ENCODE measurements around the gene ASCC1.
A peak's percentile ranks its signal among the peaks of the same experiment; 100 is the strongest.
"Not testable (repeated sequence)": the region's sequence is repeated elsewhere in the genome, so short reads cannot be mapped to it uniquely, and the experiment has no call there.

ASCC1 gene

DNA sequence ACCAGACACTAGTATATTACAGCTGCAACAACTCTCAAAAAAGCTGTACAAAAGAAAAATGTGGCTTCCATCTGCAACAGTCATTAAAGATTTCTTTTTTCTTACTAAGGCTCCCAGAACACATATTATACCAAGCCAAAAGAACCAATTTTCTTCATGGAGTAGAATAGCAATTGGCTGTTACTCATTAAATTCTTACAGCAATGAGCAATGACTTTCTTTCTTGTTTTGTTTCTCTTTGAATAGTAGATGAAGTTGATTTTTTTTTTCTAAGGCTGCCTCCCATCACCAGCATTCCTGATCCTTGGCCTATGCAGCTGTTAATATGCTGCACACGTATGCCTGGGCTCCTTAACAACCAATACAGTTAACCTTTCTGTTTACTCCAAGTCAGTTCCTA, 91.1 kb downstream of the ASCC1 start:
- no peak for DNase-seq (ENCODE audit: low spot score)

DNA sequence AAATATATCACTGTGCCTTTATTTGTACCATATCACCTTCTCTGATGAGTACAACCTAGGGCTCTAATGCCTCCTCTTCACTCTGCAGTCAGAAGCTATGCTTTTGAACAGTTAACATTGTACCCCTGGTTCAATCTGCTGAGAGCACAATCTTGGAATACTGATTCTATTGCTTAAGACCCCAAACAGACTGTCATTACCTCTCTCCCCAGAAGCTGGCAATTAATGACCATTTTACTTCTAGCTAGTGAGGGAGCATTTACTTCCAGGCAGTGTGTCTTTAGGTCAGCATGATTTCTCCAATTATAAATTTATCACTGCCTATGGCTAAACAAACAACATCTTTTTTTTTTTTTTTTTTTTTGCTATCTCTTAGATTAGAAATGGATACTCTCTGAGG, 91.7 kb downstream of the ASCC1 start:
- DNase-seq (ENCODE audit: low spot score), result no peak

DNA sequence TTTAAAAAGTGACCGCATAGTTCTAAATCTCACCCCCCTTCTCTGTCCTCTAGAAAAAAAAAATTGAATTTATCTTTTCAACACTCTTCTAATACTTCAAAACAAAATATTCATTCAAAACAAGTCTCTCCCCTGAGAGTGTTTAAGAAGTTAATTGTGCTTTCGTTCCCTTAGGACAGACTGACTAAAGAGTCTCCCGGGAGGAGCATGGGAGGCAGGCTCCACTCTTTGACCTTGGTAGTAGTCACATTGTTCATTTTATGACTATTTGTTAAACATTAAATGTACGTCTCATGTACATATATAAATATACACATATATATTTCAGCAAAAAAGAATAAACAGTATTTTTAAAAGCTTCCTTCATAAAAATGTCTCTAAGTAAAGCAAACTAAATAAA, 92.5 kb downstream of the ASCC1 start:
- DNase-seq (ENCODE audit: low spot score), result no peak

DNA sequence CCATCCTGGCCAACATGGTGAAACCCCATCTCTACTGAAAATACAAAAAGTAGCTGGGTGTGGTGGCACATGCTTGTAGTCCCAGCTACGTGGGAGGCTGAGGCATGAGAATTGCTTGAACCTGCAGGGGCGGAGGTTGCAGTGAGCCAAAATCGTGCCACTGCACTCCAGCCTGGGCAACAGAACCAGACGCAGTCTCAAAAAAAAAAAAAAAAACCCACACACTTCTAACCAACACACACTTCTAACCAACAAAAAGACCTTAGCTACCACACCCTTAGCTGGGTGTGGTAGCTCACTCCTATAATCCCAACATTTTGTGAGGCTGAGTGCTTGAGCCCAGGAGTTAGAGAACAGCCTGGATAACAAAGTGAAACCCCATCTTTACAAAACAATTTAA, 93.9 kb downstream of the ASCC1 start:
- no peak for DNase-seq (ENCODE audit: low spot score)

DNA sequence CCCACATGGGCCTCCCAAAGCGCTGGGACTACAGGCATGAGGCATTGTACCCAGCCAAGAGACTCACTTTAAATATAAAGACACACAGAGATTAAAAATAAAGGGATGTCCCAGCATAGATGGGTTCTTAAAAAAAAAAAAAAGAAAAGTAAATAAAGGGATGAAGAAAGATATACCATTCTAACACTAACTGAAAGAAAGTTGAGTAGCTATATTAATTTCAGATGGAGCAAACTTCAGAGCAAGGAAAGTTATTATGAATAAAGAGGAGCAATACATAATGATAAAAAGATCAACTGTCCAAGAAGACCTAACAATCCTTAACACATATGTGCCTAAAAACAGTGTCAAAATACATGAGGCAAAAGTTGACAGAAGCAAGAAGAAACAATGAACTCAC, 94.7 kb downstream of the ASCC1 start:
- no peak for DNase-seq (ENCODE audit: low spot score)

DNA sequence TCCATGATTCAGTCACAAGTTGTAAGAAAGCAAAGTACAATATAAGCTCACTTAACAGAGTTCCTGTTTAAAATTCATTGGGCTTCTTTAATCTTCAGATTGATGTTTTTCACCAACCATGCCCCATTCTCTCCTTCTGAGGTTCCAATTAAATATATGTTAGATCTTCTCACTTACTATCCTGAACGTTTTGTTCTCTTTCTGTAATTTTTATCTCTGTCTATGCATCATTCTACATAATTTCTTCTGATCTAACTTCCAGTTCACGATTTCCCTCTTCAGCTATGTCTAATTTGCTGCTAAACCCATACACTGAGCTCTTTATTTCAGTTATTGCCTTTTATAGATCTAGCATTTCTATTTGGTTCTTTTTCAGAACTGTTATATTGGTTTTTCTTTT, 99.7 kb downstream of the ASCC1 start:
- DNase-seq (ENCODE audit: low spot score), result no peak

DNA sequence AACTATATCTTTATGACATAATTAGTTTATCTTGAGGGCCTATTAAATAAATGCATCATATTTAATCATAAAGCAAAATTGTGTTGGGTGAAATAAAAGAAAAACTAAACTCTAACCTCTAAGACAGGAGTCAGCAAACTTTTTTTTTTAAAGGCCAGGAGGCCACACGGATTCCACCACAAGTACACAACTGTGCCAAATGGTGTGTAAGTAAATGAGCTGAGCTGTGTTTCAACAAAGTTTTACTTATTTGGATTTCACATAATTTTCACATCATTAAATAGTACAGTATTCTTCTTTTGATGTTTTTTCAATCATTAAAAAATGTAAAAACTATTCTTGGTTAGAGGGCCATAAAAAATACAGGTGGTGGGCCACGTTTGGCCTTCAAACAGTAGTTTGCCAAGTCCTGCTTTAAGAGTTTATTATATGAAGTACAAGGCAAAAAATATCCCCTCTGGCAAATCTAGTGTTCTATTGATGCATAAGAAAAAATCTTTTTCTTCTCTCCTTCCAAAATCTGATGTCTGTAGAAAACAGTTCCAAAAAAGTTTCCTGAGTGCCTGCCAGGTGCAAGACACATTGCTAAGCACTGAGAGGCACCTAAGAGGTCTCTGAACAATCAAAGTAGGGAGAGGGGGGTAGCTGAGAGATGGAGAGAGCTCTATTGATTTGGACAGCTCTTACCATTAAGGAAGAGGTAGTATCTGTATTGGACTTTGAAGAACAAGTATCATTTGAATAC, 101.2 kb downstream of the ASCC1 start:
- no peak for DNase-seq (ENCODE audit: low spot score)

DNA sequence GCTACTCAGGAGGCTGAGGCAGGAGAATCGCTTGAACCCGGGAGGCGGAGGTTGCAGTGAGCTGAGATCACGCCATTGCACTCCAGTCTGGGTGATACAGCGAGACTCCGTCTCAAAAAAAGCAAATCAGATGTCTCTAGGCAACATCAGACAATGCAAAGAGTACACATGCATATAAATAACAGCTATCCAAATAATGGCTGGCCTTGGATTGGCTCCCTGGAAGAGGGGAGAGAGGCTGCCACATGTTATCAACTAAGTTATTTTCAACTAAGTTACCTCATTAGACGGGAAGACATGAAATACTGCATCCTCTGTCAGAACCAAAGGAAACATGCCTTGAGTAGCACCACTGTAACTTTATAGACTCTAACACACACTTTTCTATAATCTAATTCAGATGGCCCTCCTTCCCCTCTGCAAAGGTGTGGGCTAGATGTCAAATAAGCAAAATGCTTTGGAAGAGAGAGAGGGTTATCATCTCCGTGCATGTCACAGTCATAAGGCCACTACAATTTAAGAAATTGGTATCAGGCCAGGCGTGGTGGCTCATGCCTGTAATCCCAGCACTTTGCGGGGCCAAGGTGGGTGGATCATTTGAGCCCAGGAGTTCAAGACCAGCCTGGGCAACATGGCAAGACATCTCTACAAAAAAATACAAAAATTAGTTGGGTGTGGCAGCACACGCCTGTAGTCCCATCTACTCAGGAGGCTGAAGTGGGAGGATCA, 105.2 kb downstream of the ASCC1 start:
- no peak for DNase-seq (ENCODE audit: low spot score)

DNA sequence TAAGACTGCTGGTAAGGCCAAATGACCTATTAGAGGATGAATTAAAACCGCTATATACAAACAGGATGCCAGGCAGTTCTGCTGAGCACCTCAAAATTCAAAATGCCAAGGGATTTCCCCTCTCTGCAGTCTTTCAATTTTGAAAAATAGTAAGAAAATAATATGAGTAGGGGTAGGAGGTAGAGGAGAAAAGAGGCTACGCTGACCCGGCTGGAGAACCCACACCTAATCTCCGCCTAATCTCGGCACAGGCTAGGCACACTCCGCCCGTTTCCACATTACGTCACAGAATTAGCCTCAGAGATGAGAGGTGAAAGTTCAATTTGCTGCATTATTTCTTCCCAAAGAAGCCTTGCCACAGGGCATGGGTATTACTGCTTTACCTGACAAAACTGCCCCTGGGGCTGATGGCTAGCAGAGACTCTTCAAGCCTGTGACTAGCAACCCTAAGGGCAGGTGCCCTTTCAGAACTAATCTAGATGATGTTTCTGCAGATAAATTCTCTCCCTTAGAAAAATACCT, 106.4 kb downstream of the ASCC1 start:
- DNase-seq (ENCODE audit: low spot score), result no peak

DNA sequence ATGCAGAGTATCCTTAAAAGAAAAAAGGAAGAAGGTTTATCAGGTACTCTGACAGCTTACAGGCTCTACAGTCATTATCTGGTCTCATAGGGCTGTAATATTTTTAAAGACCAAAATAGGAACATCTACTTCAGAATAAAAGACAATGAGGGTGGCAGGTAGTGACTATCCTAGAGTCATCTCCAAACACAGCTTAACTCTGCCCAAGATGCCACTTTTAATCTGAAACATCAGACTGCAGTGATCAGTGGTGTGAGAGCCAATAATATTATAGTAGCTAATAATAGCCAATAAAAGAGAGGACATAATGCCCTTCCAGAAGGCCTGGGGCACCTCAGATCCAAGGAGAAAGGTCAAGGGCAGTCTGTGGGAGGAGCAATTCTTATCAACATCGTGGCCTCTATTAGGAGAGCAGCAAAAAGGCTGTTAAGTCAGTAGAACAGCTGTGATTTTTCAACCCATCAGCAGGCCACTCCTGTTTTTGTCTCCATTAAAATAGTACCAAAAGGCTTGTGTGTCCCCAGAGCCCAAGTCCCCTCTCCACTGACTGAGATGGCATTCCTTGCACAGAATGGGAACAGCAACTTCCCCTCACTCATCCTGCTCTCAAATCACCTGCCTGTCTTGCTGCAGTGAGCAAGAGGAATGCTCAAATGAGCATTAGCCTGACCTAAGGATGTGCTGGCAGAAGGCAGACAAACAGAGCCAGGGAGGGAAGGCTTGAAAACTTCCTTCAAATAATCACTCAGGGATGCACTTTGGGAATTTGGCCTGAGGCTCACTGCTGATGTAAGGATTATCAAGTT, 107.0 kb downstream of the ASCC1 start:
- no peak for DNase-seq (ENCODE audit: low spot score)

DNA sequence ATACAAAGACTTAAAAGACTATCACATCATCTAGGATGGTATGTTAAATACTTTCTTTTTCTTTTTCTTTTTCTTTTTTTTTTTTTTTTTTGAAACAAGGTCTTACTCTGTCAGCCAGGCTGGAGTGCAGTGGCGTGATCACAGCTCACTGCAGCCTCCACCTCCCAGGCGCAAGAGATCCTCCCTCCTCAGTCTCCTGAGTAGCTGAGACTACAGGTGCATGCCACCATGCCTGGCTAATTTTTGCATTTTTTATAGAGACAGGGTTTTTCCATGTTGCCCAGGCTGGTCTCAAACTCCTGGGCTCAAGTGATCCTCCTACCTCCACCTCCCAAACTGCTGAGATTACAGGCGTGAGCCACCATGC, 108.1 kb downstream of the ASCC1 start:
- not testable (repeated sequence) for DNase-seq (ENCODE audit: low spot score)

DNA sequence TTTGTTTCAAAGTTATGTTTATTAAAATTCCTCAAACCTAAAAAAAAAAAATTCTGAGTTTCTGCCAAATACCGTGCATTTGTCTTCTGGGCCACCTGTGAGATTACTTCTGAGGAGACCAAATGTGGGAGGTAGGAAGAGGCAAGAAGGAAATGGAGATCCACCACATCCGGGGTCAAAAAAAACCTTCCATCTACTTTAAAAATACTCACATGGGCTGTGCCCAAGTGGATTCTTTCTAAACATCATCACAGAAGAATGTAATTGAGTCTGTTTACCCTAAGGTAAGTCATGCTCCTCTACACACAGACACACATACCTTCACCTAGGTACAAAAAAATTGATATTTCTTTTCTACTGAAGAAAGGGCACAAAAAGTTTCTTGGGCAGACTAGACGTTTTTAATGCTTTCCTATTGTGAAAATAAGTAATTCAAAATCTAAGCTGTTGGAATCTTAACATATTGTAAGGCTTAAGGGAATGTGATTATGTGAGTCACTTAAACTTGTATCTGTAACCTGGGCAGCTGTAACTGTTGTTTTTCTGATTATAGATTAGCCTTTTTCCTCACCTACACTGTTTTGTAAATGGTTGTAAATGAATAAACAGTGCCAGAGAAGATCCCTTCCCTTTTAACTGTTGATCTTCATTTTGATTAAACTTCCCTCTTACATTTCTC, 108.6 kb downstream of the ASCC1 start:
- peak; percentile 51 for DNase-seq (ENCODE audit: low spot score)

DNA sequence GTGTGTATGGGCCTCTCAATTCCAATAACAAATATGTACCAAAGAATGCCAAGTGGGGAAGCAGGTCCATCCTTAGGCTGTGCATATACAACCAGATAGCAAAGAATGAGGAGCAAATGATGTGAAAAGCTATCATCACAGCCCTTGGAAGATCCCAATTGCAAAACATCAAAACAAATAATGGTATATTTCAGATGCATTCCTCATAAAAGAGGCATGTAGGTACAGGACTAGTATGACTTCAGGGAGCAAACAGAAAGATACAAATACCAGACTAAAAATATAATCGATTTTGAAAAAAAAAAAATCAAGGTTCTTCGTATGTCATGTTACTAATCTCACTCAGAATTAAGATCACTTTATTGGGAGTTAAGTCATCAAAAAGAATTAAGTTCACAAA, 109.2 kb downstream of the ASCC1 start:
- no peak for DNase-seq (ENCODE audit: low spot score)

DNA sequence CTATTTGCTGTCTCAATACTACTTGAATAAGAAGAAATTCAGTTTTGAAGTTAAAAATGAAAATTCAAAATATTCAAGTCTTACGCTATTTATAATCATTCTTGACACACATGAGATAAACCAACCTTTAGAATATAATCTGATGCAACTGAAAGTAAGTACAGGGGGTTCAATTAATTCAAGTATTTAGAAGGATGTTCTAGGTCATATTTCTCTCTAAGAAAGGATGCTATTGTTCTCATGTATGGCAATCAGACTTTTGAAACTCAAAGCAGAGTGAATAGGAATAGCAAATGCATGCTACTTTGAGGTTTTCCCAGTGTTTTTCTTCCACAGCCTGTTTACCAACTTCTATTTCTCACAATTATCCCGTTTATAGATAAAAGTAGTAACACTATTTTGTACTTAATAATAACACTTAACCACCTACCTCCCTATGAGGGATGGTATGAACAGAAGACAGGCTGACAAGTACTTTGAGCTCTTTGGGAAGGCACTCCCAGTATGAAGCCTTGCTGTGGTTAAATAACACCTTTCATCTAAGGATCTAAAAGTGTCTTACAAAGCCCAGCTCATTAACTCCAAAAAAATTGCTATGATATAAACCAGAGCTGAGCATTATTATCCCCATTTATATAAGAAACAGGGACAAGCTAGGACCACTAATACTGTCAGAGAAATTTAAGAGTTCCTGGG, 109.8 kb downstream of the ASCC1 start:
- DNase-seq (ENCODE audit: low spot score), result no peak

DNA sequence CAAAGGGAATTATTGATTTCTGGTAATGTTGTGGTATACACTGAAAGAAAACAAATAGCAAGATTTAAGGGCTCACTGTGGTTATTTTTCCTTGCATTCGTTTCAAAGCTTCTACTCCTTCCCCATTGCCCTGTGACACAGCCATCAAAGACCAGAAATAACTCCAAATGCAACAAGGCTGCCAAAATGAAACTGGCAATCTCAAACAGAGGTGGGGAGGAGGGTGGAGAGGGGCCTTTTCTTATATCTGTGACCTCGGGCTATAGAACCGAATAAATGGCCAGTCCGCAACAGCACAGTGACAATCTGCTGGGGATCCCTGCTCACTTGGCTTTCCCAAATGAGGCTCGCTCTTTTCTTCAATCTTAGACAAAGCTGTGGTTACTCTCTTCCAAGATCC, 110.4 kb downstream of the ASCC1 start:
- DNase-seq (ENCODE audit: low spot score), result no peak

DNA sequence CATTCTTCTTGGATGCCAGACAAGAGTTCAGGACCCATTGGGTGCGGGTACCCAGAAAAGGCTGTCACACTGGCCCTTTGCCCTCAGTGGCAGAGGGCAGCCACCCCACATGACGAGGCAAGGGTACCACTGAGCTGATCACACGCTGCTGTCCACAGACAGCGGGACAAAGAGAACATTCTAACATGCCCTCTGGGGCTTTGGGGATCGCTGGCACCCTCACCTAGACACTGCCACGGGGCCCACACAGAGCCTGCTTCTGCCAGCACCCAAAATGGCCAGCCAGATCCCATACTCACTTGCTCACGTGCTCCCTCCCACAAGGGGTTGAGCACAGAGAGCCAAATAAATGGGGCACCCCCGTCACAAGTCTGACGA, 111.0 kb downstream of the ASCC1 start:
- no peak for DNase-seq (ENCODE audit: low spot score)

DNA sequence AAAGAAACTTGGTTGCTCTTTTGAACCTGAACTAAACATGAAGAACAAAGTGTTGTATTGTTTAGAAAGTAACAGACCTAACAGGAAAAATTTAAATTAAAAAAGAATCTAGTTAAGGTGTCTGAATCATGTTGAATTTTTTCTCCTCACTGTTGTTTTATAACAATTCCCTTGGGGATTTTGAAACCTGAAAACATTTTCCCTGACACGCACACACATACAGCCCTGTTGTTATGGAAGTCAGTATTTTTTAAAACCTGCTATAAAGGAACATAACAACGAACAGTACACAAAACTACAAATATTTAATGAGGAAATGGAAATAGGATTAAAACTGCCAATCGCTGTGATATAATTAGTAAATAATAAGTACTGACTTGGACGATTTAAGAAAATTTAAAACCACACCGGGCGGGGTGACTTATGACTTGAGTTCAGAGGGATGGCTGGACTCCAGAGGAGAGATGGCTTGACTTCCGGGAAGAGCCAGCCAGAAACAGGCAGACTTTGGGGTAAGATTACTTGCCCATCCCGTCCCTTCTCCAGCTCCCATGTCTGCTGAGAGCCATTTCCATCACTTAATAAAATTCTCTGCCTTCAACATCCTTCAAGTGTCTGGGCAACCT, 111.5 kb downstream of the ASCC1 start:
- no peak for DNase-seq (ENCODE audit: low spot score)

DNA sequence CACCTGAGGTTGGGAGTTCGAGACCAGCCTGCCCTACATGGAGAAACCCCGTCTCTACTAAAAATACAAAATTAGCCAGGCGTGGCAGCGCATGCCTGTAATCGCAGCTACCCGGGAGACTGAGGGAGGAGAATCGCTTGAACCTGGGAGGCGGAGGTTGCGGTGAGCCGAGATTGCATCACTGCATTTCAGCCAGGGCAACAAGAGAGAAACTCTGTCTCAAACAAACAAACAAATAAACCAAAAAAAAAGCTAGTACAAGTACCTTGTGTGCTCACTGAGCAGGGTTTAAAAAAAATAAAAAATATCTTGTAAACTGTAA, 116.5 kb downstream of the ASCC1 start:
- no peak for DNase-seq (ENCODE audit: low spot score)

DNA sequence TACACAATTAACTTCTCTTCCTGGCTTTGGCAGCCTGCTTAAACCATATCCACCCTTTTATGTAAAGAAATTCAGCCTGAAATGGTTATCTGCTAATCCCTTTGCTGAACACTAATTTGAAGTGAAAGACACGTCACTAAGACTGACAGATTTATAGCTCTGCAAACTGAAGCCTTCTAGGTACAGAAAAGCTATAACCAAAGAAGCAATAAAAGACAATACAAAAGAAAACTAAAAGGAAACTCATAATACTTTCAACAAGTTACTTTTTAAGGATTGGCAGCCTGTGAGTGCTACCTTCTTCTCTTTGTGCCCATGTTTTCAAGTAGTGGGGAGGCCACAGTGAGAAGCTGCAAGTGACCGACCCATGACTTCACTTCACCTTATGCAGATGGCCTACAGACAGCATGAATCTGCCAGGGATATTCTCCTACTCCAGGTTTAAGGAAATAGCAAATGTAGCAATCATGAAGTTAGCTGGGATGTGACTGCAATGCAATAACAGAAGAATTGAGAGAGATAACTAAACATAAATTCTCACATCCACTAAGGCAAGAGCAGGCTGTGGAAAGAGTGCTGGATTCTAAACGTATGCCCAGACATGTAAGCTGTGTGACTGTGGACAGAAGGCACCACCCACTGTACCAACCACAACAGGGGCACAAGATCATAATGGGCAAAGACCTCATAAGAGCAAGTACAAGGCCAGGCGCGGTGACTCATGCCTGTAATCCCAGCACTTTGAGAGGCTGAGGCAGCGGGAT, 117.1 kb downstream of the ASCC1 start:
- no peak for DNase-seq (ENCODE audit: low spot score)

DNA sequence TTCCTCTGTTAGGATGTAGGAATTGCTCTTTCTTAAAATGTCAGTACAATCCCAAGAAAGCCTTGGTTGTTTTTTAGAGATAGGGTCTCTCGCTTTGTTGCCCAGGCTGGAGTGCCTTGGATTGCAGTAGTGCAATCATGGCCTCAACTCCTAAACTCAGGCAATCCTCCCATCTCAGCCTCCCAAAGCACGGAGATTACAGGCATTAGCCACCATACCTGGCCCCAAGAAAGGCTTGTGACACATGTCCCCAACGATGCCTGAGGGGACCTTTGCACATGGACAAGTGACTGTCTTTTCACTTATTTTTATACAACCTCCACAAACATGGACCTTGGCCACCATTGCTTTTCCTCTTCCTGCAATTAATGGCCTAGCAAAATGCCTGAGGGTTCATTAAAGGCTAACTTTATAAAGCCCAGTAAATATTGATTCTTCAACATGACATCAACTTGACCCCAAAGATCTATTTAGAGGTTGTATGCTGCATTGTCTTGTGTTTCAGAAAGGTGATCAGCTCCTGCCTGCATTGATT, 117.7 kb downstream of the ASCC1 start:
- no peak for DNase-seq (ENCODE audit: low spot score)
